Endothelial cell of hepatic sinusoid (primary cell): ENCODE measurements around the gene VANGL2.

Experiments used
- in situ Hi-C: cut with HindIII; loops from 2 replicates; pipeline ENCODE4 v1.10.0; 2017; ENCODE audit warnings: low sequenced_read_pairs

The VANGL2 gene

GRCh38 chr1:160425847-160426246, 25.5 kb downstream of the VANGL2 start:
- in situ Hi-C loops: no loop called here

GRCh38 chr1:160427625-160428024, 27.3 kb downstream of the VANGL2 start:
- in situ Hi-C loops: no loop called here

- in situ Hi-C loops: no loop called here
Measured at GRCh38 chr1:160428053-160428452, 27.7 kb downstream of the VANGL2 start.

GRCh38 chr1:160428655-160429054, 28.3 kb downstream of the VANGL2 start:
- in situ Hi-C loops: no loop called here

- in situ Hi-C loops: no loop called here
Measured at GRCh38 chr1:160429125-160429561, 28.8 kb downstream of the VANGL2 start.

GRCh38 chr1:160429702-160430535, 29.6 kb downstream of the VANGL2 start:
- in situ Hi-C loops: no loop called here

- in situ Hi-C loops: no loop called here
Measured at GRCh38 chr1:160431006-160431405, 30.6 kb downstream of the VANGL2 start.

- in situ Hi-C loops: no loop called here
Measured at GRCh38 chr1:160431571-160431970, 31.2 kb downstream of the VANGL2 start.

GRCh38 chr1:160432371-160432786, 32.0 kb downstream of the VANGL2 start:
- in situ Hi-C loops: no loop called here

GRCh38 chr1:160436966-160437365, 36.6 kb downstream of the VANGL2 start:
- in situ Hi-C loops: no loop called here

GRCh38 chr1:160437432-160438316, 37.3 kb downstream of the VANGL2 start:
- in situ Hi-C loops: no loop called here

- in situ Hi-C loops: no loop called here
Measured at GRCh38 chr1:160438317-160438918, 38.1 kb downstream of the VANGL2 start.

GRCh38 chr1:160438935-160439334, 38.6 kb downstream of the VANGL2 start:
- in situ Hi-C loops: no loop called here

- in situ Hi-C loops: no loop called here
Measured at GRCh38 chr1:160439718-160440117, 39.4 kb downstream of the VANGL2 start.

GRCh38 chr1:160446945-160447600, 46.7 kb downstream of the VANGL2 start:
- in situ Hi-C loops: no loop called here

GRCh38 chr1:160449494-160449893, 49.1 kb downstream of the VANGL2 start:
- in situ Hi-C loops: no loop called here

- in situ Hi-C loops: no loop called here
Measured at GRCh38 chr1:160451119-160451858, 50.9 kb downstream of the VANGL2 start.

- in situ Hi-C loops: no loop called here
Measured at GRCh38 chr1:160451859-160452232, 51.5 kb downstream of the VANGL2 start.

GRCh38 chr1:160453443-160453842, 53.1 kb downstream of the VANGL2 start:
- in situ Hi-C loops: no loop called here
